MM.1S (cell line): ENCODE data around the gene TMEM51.

ENCODE experiments used
- CTCF ChIP-seq: fragments of 300-600 bp; sonication (generic); IDR thresholded peaks from 2 replicates; pipeline ENCODE4 v1.5.1; 2016; ENCODE audit warnings: antibody characterized with exemption, low read length, mixed read lengths
- EZH2phosphoT487 ChIP-seq: fragments of 300-600 bp; sonication (generic); IDR thresholded peaks from 2 replicates; pipeline ENCODE4 v1.6.1; 2018; ENCODE audit warnings: antibody characterized with exemption, low read length

GRCh38 chr1:15186073-15186845, 32.7 kb downstream of the TMEM51 start:
- TF ChIP-seq CTCF (no peak), EZH2phosphoT487 (no peak)
